Parathyroid adenoma (tissue), 2 donors: ENCODE results near the gene FOXI2.

Experiments used
- H2AFZ ChIP-seq: fragments of 300-600 bp; sonication (generic); one replicate; pipeline ENCODE4 v1.7.0; 2017; ENCODE audit warnings: antibody characterized with exemption, mild to moderate bottlenecking
- H3K27ac ChIP-seq: fragments of 300-600 bp; sonication (generic); one replicate; pipeline ENCODE4 v1.7.0; 2017
- H3K27me3 ChIP-seq: fragments of 300-600 bp; sonication (generic); one replicate; pipeline ENCODE4 v1.7.0; 2017; ENCODE audit warnings: low read length; ENCODE audit not compliant: control insufficient read depth, insufficient read depth
- H3K36me3 ChIP-seq: fragments of 300-600 bp; sonication (generic); one replicate; pipeline ENCODE4 v1.7.0; 2017; ENCODE audit warnings: low read length; ENCODE audit not compliant: control insufficient read depth, insufficient read depth
- H3K4me1 ChIP-seq: fragments of 300-600 bp; sonication (generic); one replicate; pipeline ENCODE4 v1.7.0; 2017; ENCODE audit warnings: control low read depth
- H3K4me2 ChIP-seq: fragments of 300-600 bp; sonication (generic); one replicate; pipeline ENCODE4 v1.7.0; 2017; ENCODE audit warnings: low read length
- H3K4me3 ChIP-seq: fragments of 300-600 bp; sonication (generic); one replicate; pipeline ENCODE4 v1.7.0; 2017; ENCODE audit warnings: low read depth, low read length
- H3K79me2 ChIP-seq: fragments of 300-600 bp; sonication (generic); one replicate; pipeline ENCODE4 v1.7.0; 2017; ENCODE audit warnings: control low read depth
- H3K9ac ChIP-seq: fragments of 300-600 bp; sonication (generic); one replicate; pipeline ENCODE4 v1.7.0; 2017; ENCODE audit warnings: mild to moderate bottlenecking
- H3K9me3 ChIP-seq: fragments of 300-600 bp; sonication (generic); one replicate; pipeline ENCODE4 v1.7.0; 2017; ENCODE audit warnings: low read length; ENCODE audit not compliant: control insufficient read depth
- TF ChIP-seq, protein P1 (sequence below): fragments of 300-600 bp; sonication (generic); IDR thresholded peaks from one replicate; pipeline ENCODE4 v1.7.0; 2017; ENCODE audit warnings: antibody characterized with exemption, mild to moderate bottlenecking
- donor health status: primary hyperparathyroidism.

FOXI2 gene

DNA sequence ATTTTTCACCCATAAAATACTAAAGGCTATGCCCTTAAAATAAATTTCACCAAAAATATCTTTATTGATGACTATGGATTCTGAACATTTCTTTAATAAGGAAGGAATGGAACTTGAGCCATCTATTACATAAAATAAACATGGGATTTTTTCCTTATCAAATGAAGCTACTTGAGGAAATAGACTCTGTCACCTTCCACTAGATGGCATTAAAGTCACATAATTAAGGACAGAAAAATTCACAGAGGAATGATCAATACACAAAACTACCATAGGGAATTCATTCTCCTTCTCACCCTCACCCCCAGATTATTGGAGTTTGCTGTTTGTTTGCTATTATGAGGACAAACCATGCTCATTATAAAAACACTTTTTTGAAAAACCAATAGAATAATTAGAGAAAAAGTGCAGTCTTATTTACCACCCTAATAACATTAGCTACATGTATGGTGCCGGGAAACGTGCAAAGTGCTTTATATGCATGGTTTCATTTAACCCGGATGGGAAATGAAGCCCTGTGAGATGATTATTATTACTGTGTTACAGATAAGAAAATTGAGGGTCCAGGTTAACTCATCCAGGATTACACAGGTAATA, 21.1 kb upstream of the FOXI2 start:
- no peak overlapping the region for H2AFZ ChIP-seq
- H3K4me2 ChIP-seq: no peak overlapping the region
- H3K4me3 ChIP-seq: no peak overlapping the region
- no peaks in the 10 kb centered on the region for H3K36me3 ChIP-seq
- H3K27ac ChIP-seq: no peak overlapping the region
- no peaks in the 10 kb centered on the region for H3K9me3 ChIP-seq
- H3K9ac ChIP-seq: no peak overlapping the region
- no peaks in the 10 kb centered on the region for H3K4me1 ChIP-seq
- no peaks in the 10 kb centered on the region for H3K79me2 ChIP-seq
- TF ChIP-seq, protein P1, sequence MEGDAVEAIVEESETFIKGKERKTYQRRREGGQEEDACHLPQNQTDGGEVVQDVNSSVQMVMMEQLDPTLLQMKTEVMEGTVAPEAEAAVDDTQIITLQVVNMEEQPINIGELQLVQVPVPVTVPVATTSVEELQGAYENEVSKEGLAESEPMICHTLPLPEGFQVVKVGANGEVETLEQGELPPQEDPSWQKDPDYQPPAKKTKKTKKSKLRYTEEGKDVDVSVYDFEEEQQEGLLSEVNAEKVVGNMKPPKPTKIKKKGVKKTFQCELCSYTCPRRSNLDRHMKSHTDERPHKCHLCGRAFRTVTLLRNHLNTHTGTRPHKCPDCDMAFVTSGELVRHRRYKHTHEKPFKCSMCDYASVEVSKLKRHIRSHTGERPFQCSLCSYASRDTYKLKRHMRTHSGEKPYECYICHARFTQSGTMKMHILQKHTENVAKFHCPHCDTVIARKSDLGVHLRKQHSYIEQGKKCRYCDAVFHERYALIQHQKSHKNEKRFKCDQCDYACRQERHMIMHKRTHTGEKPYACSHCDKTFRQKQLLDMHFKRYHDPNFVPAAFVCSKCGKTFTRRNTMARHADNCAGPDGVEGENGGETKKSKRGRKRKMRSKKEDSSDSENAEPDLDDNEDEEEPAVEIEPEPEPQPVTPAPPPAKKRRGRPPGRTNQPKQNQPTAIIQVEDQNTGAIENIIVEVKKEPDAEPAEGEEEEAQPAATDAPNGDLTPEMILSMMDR: peak; percentile 22
- no peaks in the 10 kb centered on the region for H3K27me3 ChIP-seq

DNA sequence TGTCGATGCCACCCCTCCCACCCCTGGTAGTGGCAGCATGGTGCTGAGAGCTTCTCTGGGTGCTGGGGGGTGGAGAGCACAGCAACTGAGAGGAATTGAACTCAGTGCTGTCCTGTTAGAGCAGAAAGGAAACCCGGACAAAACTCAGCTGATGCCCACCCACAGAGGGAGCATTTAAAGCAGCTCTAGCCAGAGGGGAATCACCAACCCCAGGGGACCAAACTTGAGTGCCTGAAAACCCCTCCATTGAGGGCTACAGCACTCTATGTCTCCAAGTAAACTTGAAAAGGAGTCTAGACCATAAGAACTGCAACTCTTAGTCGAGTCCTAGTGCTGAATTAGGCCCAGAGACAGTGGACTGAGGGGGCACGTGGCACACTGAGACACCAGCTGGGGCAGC, 16.8 kb upstream of the FOXI2 start:
- Histone ChIP-seq H3K27me3 (no peaks in the 10 kb centered on the region), H3K4me2 (no peak overlapping the region), H2AFZ (no peak overlapping the region), H3K4me3 (no peak overlapping the region), H3K36me3 (no peaks in the 10 kb centered on the region), H3K27ac (no peak overlapping the region), H3K9ac (no peak overlapping the region), H3K79me2 (no peaks in the 10 kb centered on the region), H3K4me1 (no peaks in the 10 kb centered on the region), H3K9me3 (no peaks in the 10 kb centered on the region)
- TF ChIP-seq, protein P1: no peak

DNA sequence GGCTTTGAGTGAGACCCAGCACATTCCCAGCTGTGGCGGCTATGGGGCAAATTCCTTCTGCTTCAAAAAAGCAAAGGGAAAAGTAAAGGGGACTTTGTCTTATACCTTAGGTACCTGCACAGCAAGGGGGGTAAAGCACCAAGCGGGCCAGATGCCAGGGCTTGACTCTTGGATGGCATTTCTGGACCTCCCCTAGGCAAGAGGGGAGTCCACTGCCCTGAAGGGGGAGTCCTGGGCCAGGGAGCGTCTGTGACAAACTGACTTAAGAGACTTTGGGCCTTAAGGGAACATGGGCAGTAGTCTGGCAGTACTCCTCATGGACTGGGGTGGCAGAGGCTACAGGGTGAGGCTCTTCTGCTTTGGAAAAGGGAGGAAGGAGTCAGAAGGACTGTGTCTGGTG, 16.1 kb upstream of the FOXI2 start:
- no peaks in the 10 kb centered on the region for H3K4me1 ChIP-seq
- H3K36me3 ChIP-seq: no peaks in the 10 kb centered on the region
- no peak overlapping the region for H3K4me2 ChIP-seq
- H2AFZ ChIP-seq: no peak overlapping the region
- H3K27me3 ChIP-seq: no peaks in the 10 kb centered on the region
- no peaks in the 10 kb centered on the region for H3K79me2 ChIP-seq
- H3K9ac ChIP-seq: no peak overlapping the region
- H3K4me3 ChIP-seq: no peak overlapping the region
- H3K27ac ChIP-seq: no peak overlapping the region
- no peaks in the 10 kb centered on the region for H3K9me3 ChIP-seq
- TF ChIP-seq, protein P1: no peak

DNA sequence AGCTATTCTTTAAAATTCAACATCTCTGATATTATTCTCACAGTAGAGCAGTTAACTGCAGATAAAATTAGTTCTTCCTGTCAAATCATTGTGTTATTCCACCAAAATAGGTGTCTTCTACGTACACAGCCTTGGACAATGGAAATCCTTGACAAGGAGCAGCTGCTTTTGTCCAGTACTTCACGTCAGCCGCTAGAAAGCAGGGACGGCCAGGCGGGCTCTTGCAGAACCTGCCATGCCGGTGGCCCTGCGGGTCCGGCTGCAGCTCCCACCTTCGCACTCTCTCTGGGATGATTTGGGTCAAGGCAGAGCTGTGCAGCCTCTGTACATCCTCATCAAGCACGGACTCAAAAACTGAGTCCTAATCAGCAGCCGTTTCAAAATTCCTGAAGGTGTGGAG, 2.2 kb upstream of the FOXI2 start:
- no peaks in the 10 kb centered on the region for H3K79me2 ChIP-seq
- H2AFZ ChIP-seq: no peak overlapping the region
- no peak overlapping the region for H3K9ac ChIP-seq
- H3K27me3 ChIP-seq: peaks cover 6% of the 10 kb centered on the region
- no peaks in the 10 kb centered on the region for H3K36me3 ChIP-seq
- H3K4me3 ChIP-seq: no peak overlapping the region
- H3K9me3 ChIP-seq: no peaks in the 10 kb centered on the region
- TF ChIP-seq, protein P1: no peak
- H3K27ac ChIP-seq: no peak overlapping the region
- H3K4me1 ChIP-seq: no peaks in the 10 kb centered on the region
- no peak overlapping the region for H3K4me2 ChIP-seq

DNA sequence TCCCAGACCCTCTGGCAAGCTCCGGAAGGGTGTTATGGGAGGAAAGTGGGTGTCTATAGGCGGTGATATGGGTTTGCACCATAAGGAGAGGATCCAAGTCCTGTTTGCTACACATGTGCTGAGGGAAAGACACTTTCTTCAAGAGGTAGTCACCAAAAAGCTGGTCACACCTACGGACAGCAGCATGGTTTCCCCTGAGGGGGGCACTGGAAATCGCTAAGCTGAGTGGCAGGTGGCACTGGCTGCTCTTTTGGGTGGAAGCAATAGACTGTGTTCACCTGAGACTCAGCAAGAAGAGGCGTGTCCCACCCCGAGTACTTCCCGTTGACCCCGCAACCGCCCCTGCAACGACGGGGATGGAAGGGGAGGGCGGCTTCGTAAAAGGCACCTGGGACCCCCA, 1.8 kb upstream of the FOXI2 start:
- H3K27ac ChIP-seq: no peak overlapping the region
- H3K9ac ChIP-seq: no peak overlapping the region
- H3K36me3 ChIP-seq: no peaks in the 10 kb centered on the region
- no peaks in the 10 kb centered on the region for H3K4me1 ChIP-seq
- H3K79me2 ChIP-seq: no peaks in the 10 kb centered on the region
- no peak overlapping the region for H2AFZ ChIP-seq
- peaks cover 6% of the 10 kb centered on the region for H3K27me3 ChIP-seq
- H3K9me3 ChIP-seq: no peaks in the 10 kb centered on the region
- TF ChIP-seq, protein P1: no peak
- H3K4me3 ChIP-seq: no peak overlapping the region
- no peak overlapping the region for H3K4me2 ChIP-seq
